ENCODE data around the gene DOCK4.

Gene DOCK4

DNA sequence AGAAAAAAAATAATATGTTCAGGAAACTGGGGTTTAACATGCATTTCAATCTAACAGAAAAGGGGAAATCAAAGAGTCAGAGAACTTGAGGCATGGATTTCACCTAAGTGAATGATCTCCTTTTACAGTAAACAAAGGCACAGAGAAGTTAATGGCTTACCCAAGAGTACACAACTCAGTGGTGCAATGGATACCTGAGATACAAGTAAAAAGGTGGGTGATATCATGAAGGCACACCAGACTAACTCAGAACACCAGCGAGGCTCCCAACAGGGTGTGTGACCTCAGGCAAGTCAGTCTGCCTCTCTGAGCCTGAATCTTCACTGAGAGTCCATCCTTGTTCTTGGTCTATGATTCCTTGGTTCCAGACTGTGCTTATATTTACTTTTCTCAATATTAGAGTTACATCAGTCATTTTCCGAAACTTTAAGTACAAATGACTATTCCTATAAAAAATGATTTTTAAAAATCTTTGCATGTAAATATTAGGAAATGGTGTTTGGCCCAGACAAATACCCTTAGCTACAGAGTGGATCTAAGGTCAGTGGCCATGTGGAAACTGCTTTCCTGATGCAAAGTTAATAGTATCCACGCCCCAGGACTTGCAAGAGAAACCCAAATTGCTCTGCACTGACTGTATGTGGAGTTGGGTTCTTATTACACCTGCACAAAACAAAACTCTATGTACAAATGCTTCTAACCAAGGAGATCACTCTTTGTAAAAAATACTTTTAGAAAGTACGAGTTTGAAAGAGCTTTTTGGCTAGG lies 361.1 kb downstream of the DOCK4 start:
- no peak for DNase-seq

DNA sequence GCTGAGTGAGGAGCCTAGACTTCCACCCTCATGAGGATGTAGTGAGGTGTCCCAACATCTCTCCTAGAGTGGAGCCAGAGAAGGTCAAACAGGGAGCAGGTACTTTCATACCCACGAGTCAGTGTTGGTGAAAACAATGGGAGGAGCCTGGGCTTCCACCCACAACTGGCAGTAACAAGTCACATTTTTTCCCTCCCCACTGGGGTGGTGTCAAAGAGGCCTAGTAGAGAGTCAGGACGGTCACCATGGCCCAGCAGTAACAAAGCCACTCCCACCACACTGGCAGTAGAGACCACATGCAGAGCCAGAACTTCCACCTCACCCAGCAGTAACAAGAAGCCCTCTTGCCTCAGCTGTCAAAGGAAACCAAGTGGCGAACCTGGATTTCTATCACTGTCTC lies 363.7 kb downstream of the DOCK4 start:
- no peak for DNase-seq

DNA sequence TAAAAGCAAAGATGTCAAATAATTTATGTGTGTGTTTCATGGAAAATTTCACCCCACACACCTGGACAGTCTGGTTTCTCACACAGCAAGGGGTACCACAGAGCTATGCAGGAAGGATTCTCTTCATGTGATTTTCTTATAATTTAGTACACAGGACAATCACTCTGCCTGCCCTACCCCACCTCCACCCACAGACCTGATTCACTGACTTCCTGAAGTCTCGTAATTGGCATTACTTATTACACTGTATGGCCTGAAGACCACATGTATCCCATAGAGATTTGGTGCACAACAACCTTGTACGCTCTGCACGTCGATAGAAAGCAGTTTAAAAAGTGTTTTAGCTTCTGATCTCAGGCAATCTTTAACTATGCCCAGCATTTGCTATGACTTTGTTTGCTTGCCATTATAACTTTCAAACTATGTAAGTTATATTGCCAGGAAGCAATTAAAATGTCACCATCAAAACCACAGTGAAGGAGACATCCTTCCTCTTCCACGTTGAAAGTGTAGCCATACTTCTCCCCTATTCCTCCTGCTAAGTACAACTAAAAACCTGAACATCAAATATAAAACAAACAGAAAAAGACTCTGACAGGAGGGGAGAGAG lies 364.5 kb downstream of the DOCK4 start:
- no peak for DNase-seq

DNA sequence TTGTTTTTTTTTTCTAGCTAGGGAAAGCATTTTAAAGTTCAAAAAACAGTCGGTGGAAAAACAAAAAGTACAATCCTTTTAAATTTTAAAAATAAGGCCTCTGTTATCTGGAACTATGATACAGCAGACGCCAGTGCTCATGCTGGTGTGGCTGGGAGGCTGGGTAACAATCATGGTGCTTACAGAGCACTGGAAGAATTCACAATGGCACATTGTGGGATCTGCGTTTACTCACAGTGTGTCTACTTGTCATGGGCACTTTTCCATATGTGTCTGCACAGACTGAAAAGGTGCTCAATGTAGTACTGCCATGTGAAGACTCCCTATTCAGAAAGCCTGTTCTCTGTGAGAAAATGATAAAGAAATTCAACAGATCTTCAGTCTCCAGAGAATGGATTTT lies 365.7 kb downstream of the DOCK4 start:
- DNase-seq = no peak

DNA sequence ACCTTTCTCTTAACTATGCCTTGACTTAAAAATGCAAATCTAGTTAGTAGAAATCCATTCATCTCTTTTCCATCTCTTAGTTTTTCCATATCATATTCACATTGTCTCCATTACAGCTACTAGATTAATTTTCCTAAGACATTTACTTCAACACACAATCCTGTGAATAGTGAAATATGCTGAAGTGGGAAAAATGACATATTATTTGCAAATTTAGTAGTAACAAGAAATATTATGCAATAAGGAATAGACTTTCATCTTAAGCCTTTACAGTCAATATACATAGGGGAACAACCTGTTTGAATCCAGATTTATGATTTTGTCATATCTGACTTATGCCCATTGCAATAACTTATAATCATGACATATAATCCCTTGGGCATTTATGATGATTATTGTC lies 366.9 kb downstream of the DOCK4 start:
- no peak for DNase-seq

DNA sequence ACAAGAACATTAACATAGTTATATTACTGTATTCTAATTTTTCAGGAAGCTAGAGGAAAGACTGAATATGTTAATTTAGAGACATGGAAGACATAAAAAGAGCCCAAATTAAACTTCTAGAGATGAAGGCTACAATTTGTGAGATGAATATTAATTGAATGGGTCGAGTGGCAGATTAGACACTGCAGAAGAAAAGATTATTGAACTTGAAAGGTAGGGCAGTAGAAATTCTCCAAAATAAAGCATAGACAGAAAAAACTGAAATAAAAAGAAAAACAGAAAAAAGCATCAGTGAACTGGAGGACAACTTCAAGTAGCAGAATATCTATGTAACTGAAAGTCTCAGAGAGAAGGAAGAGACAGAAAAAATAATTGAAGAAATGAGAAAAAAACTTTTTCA lies 369.6 kb downstream of the DOCK4 start:
- no peak for DNase-seq

DNA sequence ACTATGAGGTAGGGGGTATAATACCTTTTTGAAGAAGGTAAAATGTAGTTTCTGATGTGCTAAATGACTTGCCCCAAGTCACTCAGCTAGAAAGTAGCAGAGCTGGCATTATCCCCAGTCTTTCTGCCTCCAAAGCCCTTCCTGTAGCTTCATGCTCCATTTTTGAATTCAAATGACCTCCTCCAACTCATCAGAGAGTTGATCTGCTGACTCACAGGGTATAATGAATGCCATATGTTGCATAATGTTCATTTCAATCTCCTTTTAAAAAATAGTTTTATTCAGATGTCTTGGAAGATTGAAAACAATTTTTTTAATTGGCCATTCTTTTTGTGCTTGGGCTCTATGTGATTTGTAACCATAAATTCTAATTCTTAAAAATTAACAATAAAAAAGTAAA lies 371.1 kb downstream of the DOCK4 start:
- no peak for DNase-seq

DNA sequence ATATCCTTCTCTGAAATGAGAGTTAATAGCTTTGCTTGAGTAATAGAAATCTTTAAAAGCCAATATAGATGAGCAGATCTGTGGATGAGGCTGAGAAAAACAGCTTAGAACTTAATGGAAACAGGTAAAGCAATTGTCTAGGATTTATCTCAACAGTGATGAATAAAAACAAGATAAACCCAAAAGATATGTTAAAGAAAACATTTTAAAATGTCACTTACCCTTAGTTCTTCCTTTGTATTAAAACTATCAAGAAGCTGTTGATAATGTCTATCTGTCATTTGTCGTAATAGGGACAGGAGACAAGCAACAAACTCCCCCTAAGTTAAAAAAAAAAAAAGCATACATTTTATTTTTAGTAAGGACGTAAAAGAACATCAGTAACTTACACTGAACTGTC lies 371.8 kb downstream of the DOCK4 start:
- DNase-seq = no peak

DNA sequence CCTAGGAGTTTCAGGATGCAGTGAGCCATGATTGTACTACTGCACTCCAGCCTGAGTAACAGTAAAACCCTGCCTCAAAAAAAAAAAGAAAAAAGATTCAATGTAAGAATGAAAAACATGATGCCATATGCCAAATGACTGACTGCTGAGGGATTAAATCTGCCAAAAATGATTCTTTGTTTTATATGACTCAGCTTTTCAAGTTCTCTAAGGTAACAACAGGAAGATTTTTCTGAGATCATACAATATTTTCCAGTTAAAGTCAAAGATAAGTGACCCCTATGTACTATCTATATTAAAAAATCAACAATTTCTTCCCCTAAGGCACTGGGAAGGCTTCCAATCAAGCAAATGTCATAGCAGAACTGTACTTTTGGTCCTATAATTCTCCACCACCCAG lies 372.7 kb downstream of the DOCK4 start:
- DNase-seq = no peak

DNA sequence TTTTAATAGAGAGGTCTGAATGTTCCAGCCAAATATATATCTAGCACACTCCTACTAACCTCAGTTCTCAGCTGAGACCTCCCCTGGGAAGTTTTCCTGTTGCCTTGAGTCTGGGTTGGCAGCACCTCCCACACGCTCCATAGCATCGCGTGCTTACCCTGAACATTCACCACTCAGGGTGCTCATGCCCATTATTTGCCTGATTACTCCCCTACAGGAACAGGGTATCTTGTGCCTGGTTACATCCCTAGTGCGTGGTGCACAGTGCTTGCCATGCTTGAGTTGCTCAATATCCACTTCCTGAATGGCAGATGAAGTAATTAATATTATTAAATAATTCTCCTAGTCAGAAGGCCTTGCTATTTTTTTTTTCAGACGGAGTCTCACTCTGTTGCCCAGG lies 374.0 kb downstream of the DOCK4 start:
- DNase-seq = no peak

DNA sequence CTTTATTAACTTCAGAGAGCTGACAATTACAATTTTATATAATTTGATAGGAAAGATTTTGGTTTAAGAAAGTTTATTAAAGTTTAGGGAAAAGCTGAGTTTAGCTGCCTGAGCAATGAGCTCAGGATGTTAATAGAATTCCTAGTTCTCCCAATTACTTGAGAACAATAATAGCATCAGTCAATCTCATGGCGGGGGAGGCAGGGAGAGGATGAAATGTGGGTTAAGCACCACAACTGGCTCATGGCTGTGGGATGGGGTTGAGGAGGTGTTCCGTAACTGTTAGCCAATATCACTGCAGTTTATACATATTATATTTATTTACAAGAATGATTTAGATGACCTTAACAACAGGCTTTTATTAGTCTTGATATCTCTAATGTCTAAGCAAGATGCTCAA lies 377.0 kb downstream of the DOCK4 start:
- no peak for DNase-seq

DNA sequence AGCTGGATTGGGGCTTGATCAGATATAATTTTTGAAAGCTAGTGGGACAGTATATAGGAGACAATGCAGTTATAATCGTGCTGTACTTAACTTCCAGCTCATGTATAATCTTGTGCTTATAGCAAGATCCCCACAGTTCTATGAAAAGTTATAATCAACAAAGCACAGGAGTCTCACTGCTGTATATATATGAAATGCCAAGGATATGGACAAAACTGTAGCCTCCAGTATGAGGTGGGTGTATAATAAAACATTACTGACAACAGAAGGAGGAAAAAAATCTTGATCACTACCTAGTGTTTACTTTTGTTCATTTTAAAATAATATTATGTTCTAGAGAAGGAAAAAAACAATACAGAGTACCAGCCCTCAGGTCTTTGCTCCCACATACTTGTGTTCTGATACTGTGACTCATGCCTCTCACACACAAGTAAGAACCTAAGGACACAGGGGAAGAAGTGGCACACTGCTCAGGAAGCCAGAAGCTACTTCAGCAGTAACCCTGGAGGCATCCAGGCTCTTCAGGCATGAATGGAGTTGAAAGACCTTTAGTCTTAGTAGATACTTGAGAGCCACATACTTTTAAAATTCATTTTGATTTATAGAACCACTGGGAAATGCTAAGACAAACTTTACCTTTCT lies 378.2 kb downstream of the DOCK4 start:
- DNase-seq = no peak

DNA sequence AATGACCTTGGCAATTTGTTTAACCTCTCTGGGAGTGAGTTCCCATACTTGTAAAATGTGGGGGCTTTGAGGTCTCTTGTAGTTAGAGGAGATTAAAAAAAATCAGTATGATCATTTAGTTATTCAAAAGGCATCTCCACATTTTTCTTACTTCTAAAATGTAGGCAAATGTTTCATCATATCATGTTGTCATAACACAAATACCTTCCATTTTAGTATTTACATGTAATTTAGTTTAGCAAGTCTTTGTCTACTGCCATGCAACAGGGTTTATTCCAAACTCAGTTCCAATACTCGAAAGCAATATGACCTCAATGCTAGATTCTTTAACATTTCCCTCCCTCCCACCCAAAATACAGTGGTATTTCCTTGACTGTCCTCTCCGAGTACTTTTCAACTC lies 381.2 kb downstream of the DOCK4 start:
- DNase-seq = no peak

DNA sequence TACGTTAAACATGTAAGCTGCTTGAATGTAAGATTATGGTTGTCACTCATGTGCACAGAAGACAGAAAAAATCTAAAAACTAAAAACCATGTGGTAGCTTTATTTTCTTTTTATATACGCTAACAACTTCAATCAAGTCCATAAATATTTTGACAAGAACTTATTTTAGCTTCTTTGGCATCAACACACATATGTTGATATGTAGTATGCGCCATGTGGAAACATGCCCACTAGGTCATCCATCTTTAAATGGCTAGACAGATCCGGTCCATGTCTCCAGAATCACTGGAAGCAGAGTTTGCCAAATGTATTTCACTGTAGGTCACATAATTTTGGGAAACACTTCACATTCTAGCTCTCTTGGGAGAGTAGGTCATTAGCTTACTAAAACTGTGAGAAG lies 382.4 kb downstream of the DOCK4 start:
- no peak for DNase-seq

DNA sequence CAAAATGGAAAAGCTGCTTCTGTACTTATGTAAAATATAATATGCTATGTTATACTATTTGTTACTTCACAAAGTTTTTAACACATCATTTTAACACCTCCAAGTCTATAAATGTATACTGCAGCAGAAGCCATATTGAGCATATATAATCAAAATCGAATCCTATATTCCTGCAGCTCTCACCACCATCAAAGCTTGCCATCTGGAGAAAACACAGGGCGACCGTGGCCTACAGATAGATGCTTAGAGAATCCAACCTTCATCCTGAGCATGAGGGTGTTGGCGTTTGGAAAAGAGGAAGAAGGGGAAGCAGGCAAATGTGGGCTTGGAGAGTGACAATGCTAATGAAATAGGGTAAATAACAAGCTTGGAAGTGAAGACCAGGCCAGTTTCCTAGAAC lies 385.2 kb downstream of the DOCK4 start:
- DNase-seq = no peak

DNA sequence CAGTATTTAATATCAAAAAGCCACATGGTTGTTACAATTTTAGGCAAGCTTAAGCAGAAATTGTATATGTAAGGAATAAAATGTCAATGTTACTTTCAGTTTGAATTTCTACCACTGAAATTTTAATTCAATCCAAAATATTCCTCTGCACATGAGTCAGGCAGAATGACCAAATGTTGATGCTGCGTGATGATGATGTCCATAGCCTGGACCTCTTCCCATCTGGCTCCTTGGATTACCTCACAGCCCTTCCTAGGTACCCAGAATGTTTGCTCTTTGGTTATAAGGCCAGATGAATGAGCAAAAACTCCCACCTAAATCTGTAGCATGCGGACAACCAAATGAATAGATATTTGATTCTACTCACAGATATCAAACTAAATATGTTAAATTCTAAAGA lies 385.6 kb downstream of the DOCK4 start:
- no peak for DNase-seq

DNA sequence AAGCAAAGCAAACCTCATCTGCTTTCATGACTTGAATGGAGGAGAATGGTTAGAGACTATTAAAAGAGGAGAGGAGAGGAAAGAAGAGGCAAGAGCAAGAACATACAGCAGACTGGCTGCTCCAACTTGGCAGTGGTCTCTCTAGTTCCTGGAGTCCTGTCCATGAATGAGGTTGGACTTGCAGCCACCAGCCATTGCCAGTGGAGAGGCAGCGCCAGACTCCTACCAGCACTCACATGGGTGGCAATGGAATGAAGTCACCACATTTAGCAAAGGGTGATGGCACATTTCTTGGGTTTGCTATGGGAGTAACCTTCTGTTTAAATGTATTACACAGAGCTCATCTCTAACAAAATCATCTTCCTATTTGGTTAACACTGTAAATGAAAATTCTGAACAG lies 386.1 kb downstream of the DOCK4 start:
- no peak for DNase-seq

DNA sequence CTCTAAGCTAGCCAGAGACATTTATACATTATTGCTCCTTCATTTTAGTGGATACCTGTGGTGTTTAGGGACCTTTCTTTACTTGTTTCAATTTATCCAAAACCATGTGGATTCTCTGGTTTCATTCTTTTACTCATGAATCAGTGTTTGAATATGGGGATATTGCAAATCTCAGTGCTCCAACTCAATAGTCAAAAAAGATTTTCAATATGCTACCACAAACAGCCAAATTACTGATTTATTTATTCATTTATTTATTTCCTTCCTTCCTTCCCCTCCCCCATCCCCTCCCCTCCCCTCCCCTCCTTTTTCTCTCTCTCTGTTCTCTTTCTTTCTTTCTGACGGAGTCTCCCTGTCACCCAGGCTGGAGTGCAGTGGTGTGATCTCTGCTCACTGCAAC lies 390.8 kb downstream of the DOCK4 start:
- DNase-seq = no peak

DNA sequence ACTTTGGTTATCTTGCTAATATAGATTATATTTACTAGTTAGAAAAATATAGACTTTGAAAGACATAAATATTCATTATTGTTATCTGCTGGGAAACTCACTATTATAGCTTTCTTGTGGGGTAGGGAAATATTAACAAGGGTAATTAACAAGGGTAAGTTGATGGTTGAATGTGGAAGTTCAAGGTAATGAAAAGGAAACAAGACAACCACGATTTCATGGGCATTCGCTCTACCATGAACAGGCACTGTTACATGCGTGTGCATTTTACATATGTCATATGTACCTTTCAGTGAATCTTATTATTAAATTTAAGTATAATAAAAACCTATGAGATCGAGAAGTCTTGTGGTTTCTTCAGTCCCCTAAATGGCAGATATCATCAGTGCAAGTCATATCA lies 392.9 kb downstream of the DOCK4 start:
- DNase-seq = no peak

DNA sequence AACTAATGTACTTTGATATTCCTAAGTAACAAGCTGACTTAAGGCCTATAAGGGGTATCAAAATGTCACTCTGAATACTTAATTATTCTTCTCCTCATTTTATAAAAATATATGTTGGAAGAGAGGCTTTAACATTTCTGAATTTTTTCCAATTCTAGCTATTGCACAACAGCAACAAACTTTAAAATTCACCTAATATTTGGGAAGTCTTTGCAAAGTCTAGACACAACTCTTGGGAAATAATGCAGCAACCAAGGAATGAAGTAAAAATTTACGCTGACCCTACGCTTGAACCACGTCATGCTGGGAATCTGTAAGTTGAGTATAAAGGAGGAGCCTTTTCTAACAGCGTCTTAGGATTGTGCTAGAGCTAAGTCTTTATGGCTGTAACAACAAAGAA lies 400.0 kb downstream of the DOCK4 start:
- DNase-seq = no peak

DNA sequence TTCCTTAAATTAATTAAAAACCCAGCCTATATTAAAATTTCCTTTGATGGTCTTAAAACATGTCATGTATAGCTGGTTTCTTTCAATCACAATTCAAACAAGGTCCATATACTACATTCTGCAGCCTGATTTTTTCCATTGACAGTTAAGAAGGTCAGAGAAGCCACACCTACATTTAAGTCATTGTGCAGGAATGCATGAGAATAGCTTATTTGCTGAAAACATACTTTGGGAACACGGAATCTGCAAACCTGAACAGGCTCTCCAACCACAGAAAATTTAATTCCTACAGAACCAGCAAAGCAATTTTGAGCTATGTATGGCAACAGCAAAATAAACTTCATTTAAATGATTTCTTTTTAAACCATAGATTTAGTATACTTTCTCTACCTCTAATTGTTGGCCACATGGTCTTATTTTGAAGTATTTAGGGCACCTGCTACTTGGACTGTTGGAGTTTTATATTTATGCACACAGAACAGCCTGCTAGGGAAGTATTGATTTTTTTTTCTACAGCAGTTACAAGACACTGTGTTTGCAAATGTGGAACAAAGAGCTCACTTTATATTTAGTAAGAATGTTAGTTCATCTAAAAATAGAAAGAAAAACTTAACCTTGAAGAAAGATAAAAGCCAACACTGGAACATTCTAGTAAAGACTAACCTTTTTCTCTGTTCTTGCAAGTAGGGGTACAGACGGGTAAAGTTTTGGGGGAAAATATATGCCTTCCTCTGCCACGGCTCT lies 403.0 kb downstream of the DOCK4 start:
- no peak for DNase-seq

DNA sequence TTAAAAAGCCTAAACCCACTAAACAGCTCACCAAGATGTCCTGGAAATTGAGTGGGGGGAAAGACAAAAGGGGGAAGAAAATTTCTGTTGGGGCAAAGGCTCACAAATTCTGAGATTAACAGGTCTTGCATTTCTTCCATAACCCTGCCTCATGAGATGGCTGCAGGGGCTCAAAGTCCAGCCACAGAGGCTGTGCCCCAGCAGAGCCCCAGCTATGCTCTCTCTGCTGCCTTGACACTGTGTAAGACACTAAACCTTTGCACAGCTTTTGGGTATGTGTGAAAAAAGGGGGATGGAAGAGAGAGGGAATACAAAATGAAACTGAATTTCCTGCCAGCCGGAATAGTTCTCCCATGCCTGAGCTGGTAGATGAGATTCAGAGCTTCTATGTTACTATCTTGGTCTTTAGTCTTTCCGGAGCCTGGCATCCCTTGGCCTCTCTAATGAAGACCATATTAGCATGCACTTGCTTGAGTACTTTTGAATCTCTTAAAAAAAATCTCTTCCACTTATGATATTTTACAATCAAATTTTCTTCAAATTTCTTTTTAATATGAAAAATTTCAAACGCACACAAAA lies 403.9 kb downstream of the DOCK4 start:
- no peak for DNase-seq

DNA sequence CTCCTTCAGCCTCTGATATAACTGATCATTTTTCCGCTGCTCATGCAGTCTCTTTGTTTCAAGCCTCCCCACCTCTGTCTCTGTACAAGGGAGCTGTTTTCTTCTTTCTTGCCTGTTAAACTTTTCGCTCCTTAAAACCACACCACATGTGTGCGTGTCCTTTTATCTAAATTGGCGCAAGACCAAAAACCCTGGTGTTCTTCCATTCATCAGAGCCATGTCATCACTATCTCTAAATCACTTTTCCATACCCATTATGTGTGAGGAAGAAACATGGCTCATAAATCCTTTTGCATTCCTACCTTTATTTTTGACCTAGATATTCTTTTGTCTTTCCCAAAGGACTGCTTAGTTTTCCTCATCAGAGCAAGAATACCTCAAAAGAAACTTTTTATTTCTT lies 404.9 kb downstream of the DOCK4 start:
- DNase-seq = no peak

DNA sequence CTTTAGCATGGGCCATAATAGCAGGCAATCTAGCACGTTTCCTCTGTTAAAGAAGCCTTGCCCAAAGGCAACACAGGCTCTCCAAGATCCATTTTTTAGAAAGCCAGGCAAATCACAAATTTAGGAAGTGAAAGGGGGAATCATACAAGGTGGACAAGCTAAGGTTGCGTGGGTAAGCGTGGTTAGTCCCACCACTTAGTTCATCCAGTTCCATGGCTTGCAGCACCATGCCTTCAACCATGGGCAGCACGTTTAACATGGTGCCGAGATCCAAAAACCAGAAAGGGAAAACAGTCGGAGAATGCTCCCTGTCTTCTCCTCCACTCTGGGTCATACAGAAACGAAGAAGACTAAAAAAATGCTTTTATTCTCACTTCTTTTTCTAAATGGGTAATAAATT lies 409.5 kb downstream of the DOCK4 start:
- peak; percentile 13 for DNase-seq
